ENCODE results near the gene ZCCHC7. TPM values are rescaled to one million over a fixed set of nuclear protein-coding genes. Genes with fewer than 3 reads are reported as not detected.

The ZCCHC7 gene
- total RNA-seq, 1 donor from 2014 or later: 27.8 TPM

GRCh38 chr9:37372839-37373238 lies 252.5 kb downstream of the ZCCHC7 start:
- H3K36me3 Mint-ChIP-seq: no peaks in the 10 kb centered on the region
- no peaks in the 10 kb centered on the region for H3K9me3 Mint-ChIP-seq
- no peak for TF ChIP-seq CTCF (IDR thresholded peaks at IDR 0.05; ENCODE audit: unreplicated experiment)
- no peak overlapping the region for H3K4me3 Mint-ChIP-seq
- peaks cover 8% of the 10 kb centered on the region for H3K27me3 Mint-ChIP-seq (ENCODE audit: low read depth)
- peaks cover 5% of the 10 kb centered on the region for H3K4me1 Mint-ChIP-seq
- no peak for DNase-seq (ENCODE audit: low spot score in 2 of 2, unreplicated experiment in 2 of 2)
- H3K27ac Mint-ChIP-seq: no peak overlapping the region

GRCh38 chr9:37373621-37374020 lies 253.2 kb downstream of the ZCCHC7 start:
- no peak for TF ChIP-seq CTCF (IDR thresholded peaks at IDR 0.05; ENCODE audit: unreplicated experiment)
- no peak for DNase-seq (ENCODE audit: low spot score in 2 of 2, unreplicated experiment in 2 of 2)
- Mint-ChIP-seq H3K27me3 (ENCODE audit: low read depth) (peaks cover 15% of the 10 kb centered on the region), H3K27ac (no peak overlapping the region), H3K9me3 (no peaks in the 10 kb centered on the region), H3K36me3 (no peaks in the 10 kb centered on the region), H3K4me3 (no peak overlapping the region), H3K4me1 (peaks cover 5% of the 10 kb centered on the region)

GRCh38 chr9:37374892-37375291 lies 254.5 kb downstream of the ZCCHC7 start:
- Mint-ChIP-seq H3K4me3 (no peak overlapping the region), H3K36me3 (no peaks in the 10 kb centered on the region), H3K27me3 (ENCODE audit: low read depth) (peaks cover 20% of the 10 kb centered on the region), H3K27ac (no peak overlapping the region), H3K9me3 (no peaks in the 10 kb centered on the region), H3K4me1 (peaks cover 5% of the 10 kb centered on the region)
- no peak for TF ChIP-seq CTCF (IDR thresholded peaks at IDR 0.05; ENCODE audit: unreplicated experiment)
- DNase-seq (ENCODE audit: low spot score in 2 of 2, unreplicated experiment in 2 of 2): no peak

- no peak for DNase-seq (ENCODE audit: low spot score in 2 of 2, unreplicated experiment in 2 of 2)
- Mint-ChIP-seq H3K27me3 (ENCODE audit: low read depth) (peaks cover 21% of the 10 kb centered on the region), H3K27ac (no peak overlapping the region), H3K4me1 (no peaks in the 10 kb centered on the region), H3K9me3 (peaks cover 5% of the 10 kb centered on the region), H3K36me3 (peaks cover 2% of the 10 kb centered on the region), H3K4me3 (no peak overlapping the region)
- TF ChIP-seq CTCF (IDR thresholded peaks at IDR 0.05; ENCODE audit: unreplicated experiment): no peak
These were observed 257.6 kb downstream of the ZCCHC7 start for GRCh38 chr9:37377688-37378612.

GRCh38 chr9:37378613-37379004 lies 258.2 kb downstream of the ZCCHC7 start:
- no peak for TF ChIP-seq CTCF (IDR thresholded peaks at IDR 0.05; ENCODE audit: unreplicated experiment)
- H3K27me3 Mint-ChIP-seq (ENCODE audit: low read depth): peaks cover 21% of the 10 kb centered on the region
- no peaks in the 10 kb centered on the region for H3K4me1 Mint-ChIP-seq
- peaks cover 2% of the 10 kb centered on the region for H3K36me3 Mint-ChIP-seq
- DNase-seq (ENCODE audit: low spot score in 2 of 2, unreplicated experiment in 2 of 2): no peak
- no peak overlapping the region for H3K4me3 Mint-ChIP-seq
- no peak overlapping the region for H3K27ac Mint-ChIP-seq
- H3K9me3 Mint-ChIP-seq: peaks cover 5% of the 10 kb centered on the region

Measured in mesothelial cell of epicardium (in vitro differentiated cells).